HCT116 (cell line): ENCODE results near the gene C16orf74. TPM values are rescaled to one million over a fixed set of nuclear protein-coding genes. Genes with fewer than 3 reads are reported as not detected.

Source experiments
- ATAC-seq: fragments of 200-7000 bp; cut with Tn5 transposase; 2 replicates; pipeline ENCODE4 v1.9.1; 2020; ENCODE audit warnings: mild to moderate bottlenecking, moderate library complexity
- BruUV-seq: library from RNA; stranded (reverse); fragments of 400-500 nt; replicated peaks from 2 replicates; lab custom pipeline; 2021; lab: Mats Ljungman, UMichigan
- CTCF ChIA-PET: fragments of 300-600 bp; sonication (Branson Sonifier 250); formaldehyde crosslinking; loops from one replicate; lab custom pipeline; 2021; ENCODE audit warnings: antibody characterized with exemption; lab: Charles Lee
- POLR2A ChIA-PET: fragments of 300-600, 350-600 bp; sonication (Branson Sonifier 250); formaldehyde crosslinking; loops from one replicate; lab custom pipeline; 2021; ENCODE audit warnings: antibody characterized with exemption; lab: Charles Lee
- RAD21 ChIA-PET, 2 experiments: fragments of 300-600 bp; sonication (Branson Sonifier 250); formaldehyde crosslinking; loops; one replicate each; lab custom pipeline; 2023; ENCODE audit warnings: low total read pairs in 2 of 2; ENCODE audit not compliant: uncharacterized antibody in 2 of 2, unreplicated experiment in 2 of 2, low non-redundant PET in 1 of 2; lab: Charles Lee
- DNase-seq: peaks from one replicate; pipeline ENCODE4 v3.0.0-alpha.2; 2010; ENCODE audit warnings: low read depth, low spot score
- H2AFZ ChIP-seq: fragments of 200-600 bp; shearing (Covaris generic), sonication (generic); 2 replicates; pipeline ENCODE4 v1.6.1; 2017; ENCODE audit warnings: low read depth, mixed run types, mixed read lengths, antibody characterized with exemption, low read length; ENCODE audit not compliant: poor library complexity, severe bottlenecking
- H3K27ac ChIP-seq: 2 replicates; pipeline ENCODE4 v1.5.1; 2012; ENCODE audit warnings: low read depth, low read length
- H3K27me3 ChIP-seq: fragments of 200-600 bp; sonication (generic); 2 replicates; pipeline ENCODE4 v1.6.1; 2016; ENCODE audit warnings: mixed run types, low read length, mixed read lengths; ENCODE audit not compliant: insufficient read depth
- H3K36me3 ChIP-seq, 2 experiments: fragments of 200-500 bp in 1 of 2; fragments of 200-600 bp in 1 of 2; sonication (Bioruptor generic) in 1 of 2; sonication (generic) in 1 of 2; 2 replicates each; pipeline versions ENCODE4 v1.5.1 to v1.6.1; 2014 to 2016; ENCODE audit warnings: low read length in 2 of 2, inconsistent platforms in 1 of 2, mixed read lengths in 1 of 2, mixed run types in 1 of 2; ENCODE audit not compliant: insufficient read depth in 2 of 2, control insufficient read depth in 1 of 2
- H3K4me1 ChIP-seq, 2 experiments: fragments of 200-600 bp in 1 of 2; sonication (generic) in 1 of 2; 2 replicates each; pipeline versions ENCODE4 v1.5.1 to v1.6.1; 2012 to 2017; ENCODE audit warnings: low read length in 2 of 2, inconsistent platforms in 1 of 2, mild to moderate bottlenecking in 1 of 2, mixed read lengths in 1 of 2, mixed run types in 1 of 2, moderate library complexity in 1 of 2; ENCODE audit not compliant: insufficient read depth in 2 of 2, control insufficient read depth in 1 of 2
- H3K4me2 ChIP-seq: fragments of 200-600 bp; sonication (generic); 2 replicates; pipeline ENCODE4 v1.6.1; 2017; ENCODE audit warnings: mixed run types, low read length, mixed read lengths
- H3K4me3 ChIP-seq, 2 experiments: fragments of 200-600 bp in 1 of 2; sonication (generic) in 1 of 2; replicated peaks in 1 of 2; 2 replicates each; pipeline ENCODE4 v1.5.1; 2011 to 2016; ENCODE audit warnings: low read length in 2 of 2, control low read depth in 1 of 2, low read depth in 1 of 2, mild to moderate bottlenecking in 1 of 2, mixed read lengths in 1 of 2, mixed run types in 1 of 2
- H3K79me2 ChIP-seq: fragments of 200-600 bp; sonication (generic); 2 replicates; pipeline ENCODE4 v1.6.1; 2017; ENCODE audit warnings: mild to moderate bottlenecking, mixed run types, low read length, moderate library complexity, mixed read lengths; ENCODE audit not compliant: insufficient read depth
- H3K9ac ChIP-seq: fragments of 200-600 bp; sonication (generic); 2 replicates; pipeline ENCODE4 v1.6.1; 2016; ENCODE audit warnings: low read length, mixed read lengths
- H3K9me2 ChIP-seq: fragments of 200-600 bp; sonication (generic), shearing (Covaris generic); 2 replicates; pipeline ENCODE4 v1.6.1; 2017; ENCODE audit warnings: mixed run types, mild to moderate bottlenecking, moderate library complexity; ENCODE audit not compliant: insufficient read depth
- H3K9me3 ChIP-seq, 2 experiments: fragments of 200-500 bp in 1 of 2; fragments of 200-600 bp in 1 of 2; sonication (Bioruptor generic) in 1 of 2; sonication (generic) in 1 of 2; 2 replicates each; pipeline ENCODE4 v1.6.1; 2014 to 2017; ENCODE audit warnings: low read length in 2 of 2, mixed read lengths in 2 of 2, inconsistent platforms in 1 of 2, low read depth in 1 of 2, mild to moderate bottlenecking in 1 of 2, mixed run types in 1 of 2, moderate library complexity in 1 of 2; ENCODE audit not compliant: control insufficient read depth in 1 of 2, insufficient read depth in 1 of 2
- H4K20me1 ChIP-seq: fragments of 200-600 bp; sonication (generic), shearing (Covaris generic); 2 replicates; pipeline ENCODE4 v1.6.1; 2017; ENCODE audit warnings: mixed run types, mild to moderate bottlenecking, moderate library complexity; ENCODE audit not compliant: insufficient read depth
- ATF3 ChIP-seq: IDR thresholded peaks from 2 replicates; pipeline ENCODE4 v1.6.1; 2012
- CBX3 ChIP-seq: IDR thresholded peaks from 2 replicates; pipeline ENCODE4 v1.6.1; 2012; ENCODE audit warnings: low read depth
- CTCF ChIP-seq, 3 experiments: fragments of 200-600 bp in 1 of 3; sonication (generic) in 1 of 3; IDR thresholded peaks in 2 of 3; conservative IDR thresholded peaks in 1 of 3; 2 replicates each; pipeline ENCODE4 v1.5.1; 2012 to 2017; ENCODE audit warnings: low read depth in 2 of 3, low read length in 2 of 3, antibody characterized with exemption in 1 of 3, borderline replicate concordance in 1 of 3, control low read depth in 1 of 3, mild to moderate bottlenecking in 1 of 3, mixed read lengths in 1 of 3, mixed run types in 1 of 3, moderate library complexity in 1 of 3; ENCODE audit not compliant: insufficient read depth in 1 of 3
- ELF1 ChIP-seq: IDR thresholded peaks from 2 replicates; pipeline ENCODE4 v1.6.1; 2012; ENCODE audit warnings: low read depth, borderline replicate concordance
- EZH2 ChIP-seq: fragments of 200-600 bp; sonication (generic); IDR thresholded peaks from 2 replicates; pipeline ENCODE4 v1.6.1; 2017; ENCODE audit warnings: antibody characterized with exemption, mixed run types
- EZH2phosphoT487 ChIP-seq: fragments of 200-600 bp; IDR thresholded peaks from 2 replicates; pipeline ENCODE4 v1.6.1; 2018; ENCODE audit warnings: antibody characterized with exemption, borderline replicate concordance
- FOSL1 ChIP-seq: IDR thresholded peaks from 2 replicates; pipeline ENCODE4 v1.6.1; 2012; ENCODE audit warnings: low read depth
- JUND ChIP-seq: IDR thresholded peaks from 2 replicates; pipeline ENCODE4 v1.6.1; 2012
- MAX ChIP-seq: IDR thresholded peaks from 2 replicates; pipeline ENCODE4 v1.6.1; 2012
- RAD21 ChIP-seq: IDR thresholded peaks from 2 replicates; pipeline ENCODE4 v1.6.1; 2012; ENCODE audit warnings: low read depth, mild to moderate bottlenecking
- REST ChIP-seq: IDR thresholded peaks from 2 replicates; pipeline ENCODE4 v1.6.1; 2012; ENCODE audit warnings: low read depth
- SIN3A ChIP-seq: IDR thresholded peaks from 2 replicates; pipeline ENCODE4 v1.6.1; 2012; ENCODE audit warnings: low read depth
- SP1 ChIP-seq: IDR thresholded peaks from 2 replicates; pipeline ENCODE4 v1.6.1; 2012; ENCODE audit warnings: low read depth
- YY1 ChIP-seq: IDR thresholded peaks from 2 replicates; pipeline ENCODE4 v1.6.1; 2011; ENCODE audit warnings: low read length, low read depth, moderate library complexity, mild to moderate bottlenecking; ENCODE audit not compliant: insufficient replicate concordance; ENCODE audit errors: extremely low read depth
- intact Hi-C: fragments of 100-400 bp; cut with micrococcal nuclease; formaldehyde crosslinking; loops from 2 replicates; pipeline ENCODE4 v1.10.0; 2022
- total RNA-seq: library from RNA; stranded (reverse); gene quantifications from one replicate; pipeline ENCODE4 v1.2.1, GENCODE V29; 2021; ENCODE audit not compliant: unreplicated experiment

C16orf74 gene
- total RNA-seq, 1 experiment from 2014 or later = 30.0 TPM

GRCh38 chr16:85774136-85774535 is 23.2 kb upstream of the C16orf74 start:
- Histone ChIP-seq H4K20me1 (no peaks in the 10 kb centered on the region), H3K9me3 (no peaks in the 10 kb centered on the region), H3K4me2 (no peak overlapping the region), H3K27me3 (no peaks in the 10 kb centered on the region), H3K9me2 (no peaks in the 10 kb centered on the region), H3K36me3 (peaks cover 12 to 14% of the 10 kb centered on the region in 2 experiments; a peak in 3 of 4 replicates), H3K27ac (no peak overlapping the region), H3K4me3 (no peak overlapping the region), H2AFZ (no peak overlapping the region), H3K9ac (no peak overlapping the region), H3K79me2 (no peaks in the 10 kb centered on the region), H3K4me1 (no peaks in the 10 kb centered on the region)
- ATAC-seq (no peak), DNase-seq (no peak)
- ChIA-PET POLR2A (no interaction called here), CTCF (no interaction called here), RAD21 (no interaction called here)
- TF ChIP-seq REST = no peak
- no peak for TF ChIP-seq EZH2
- TF ChIP-seq FOSL1 = no peak
- TF ChIP-seq ELF1 = no peak
- no peak for TF ChIP-seq CBX3
- TF ChIP-seq JUND = no peak
- no peak for TF ChIP-seq YY1
- TF ChIP-seq MAX = no peak
- TF ChIP-seq ATF3 = no peak
- TF ChIP-seq CTCF (IDR thresholded peaks at IDR 0.05 in 2 of 3, conservative IDR thresholded peaks at IDR 0.05 in 1 of 3; ENCODE audit: borderline replicate concordance in 1 of 3, insufficient read depth in 1 of 3, low read depth in 2 of 3, low read length in 2 of 3) = no peak
- TF ChIP-seq SP1 = no peak
- no peak for TF ChIP-seq SIN3A
- TF ChIP-seq RAD21 = no peak
- TF ChIP-seq EZH2phosphoT487 = no peak
- intact Hi-C loops = no loop called here
- BruUV-seq = no TSS peak
